ACHN (cell line): ENCODE results near the gene FCN2.

Experiments used
- DNase-seq: peaks from one replicate; pipeline ENCODE4 v3.0.0-alpha.2; 2015
- in situ Hi-C: cut with HindIII; loops from 2 replicates; pipeline ENCODE4 v1.10.0; 2017; ENCODE audit warnings: low sequenced_read_pairs, low pct_ligation_motif_present, low pct_unique_long_range_greater_than_20kb

FCN2 gene

DNA sequence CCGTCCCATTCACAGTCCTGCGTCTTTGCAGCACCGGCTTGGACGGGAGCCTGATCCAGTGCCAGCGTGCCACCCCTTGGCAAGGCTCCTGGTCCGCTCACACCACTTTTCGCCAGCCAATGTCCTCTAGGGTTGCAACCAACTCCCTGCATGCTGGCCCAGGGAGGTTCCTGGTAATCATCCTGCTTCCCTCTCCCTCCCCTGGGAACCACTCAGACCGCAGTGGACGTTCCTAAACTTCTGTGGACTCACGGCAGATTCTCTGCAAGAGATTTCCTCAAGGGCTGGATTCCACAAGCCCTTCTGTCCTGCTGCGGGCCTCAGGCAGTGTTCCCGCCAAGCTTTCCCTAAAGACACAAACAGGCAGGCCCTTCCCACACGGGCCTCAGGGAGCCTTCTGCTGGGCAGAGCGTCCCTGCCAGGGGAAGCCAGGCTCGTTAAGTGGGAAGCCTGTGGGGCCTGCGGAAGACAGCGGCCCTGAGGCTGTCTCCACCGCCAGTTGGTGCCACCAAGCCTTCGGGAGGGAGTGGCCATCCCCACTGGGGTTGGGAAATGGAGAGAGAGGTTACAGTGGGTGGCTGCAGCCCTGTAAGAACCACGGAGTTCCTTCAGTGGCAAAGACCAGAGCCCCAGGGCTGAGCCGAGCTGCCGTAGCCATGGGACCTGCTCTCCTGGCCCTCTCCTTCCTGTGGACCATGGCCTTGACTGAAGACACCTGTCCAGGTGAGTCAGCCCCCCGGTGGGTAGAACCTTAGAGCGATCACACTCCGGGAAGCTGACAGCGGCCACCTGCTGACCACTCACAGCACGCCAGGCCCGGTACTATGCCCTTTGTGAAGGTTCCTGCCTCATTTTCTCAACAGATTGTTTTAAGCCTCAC lies 16.4 kb upstream of the FCN2 start:
- DNase-seq, result no peak
- in situ Hi-C loops, result no loop called here

GRCh38 chr9:134864821-134865190 lies 15.8 kb upstream of the FCN2 start:
- in situ Hi-C loops, result no loop called here
- DNase-seq, result no peak

DNA sequence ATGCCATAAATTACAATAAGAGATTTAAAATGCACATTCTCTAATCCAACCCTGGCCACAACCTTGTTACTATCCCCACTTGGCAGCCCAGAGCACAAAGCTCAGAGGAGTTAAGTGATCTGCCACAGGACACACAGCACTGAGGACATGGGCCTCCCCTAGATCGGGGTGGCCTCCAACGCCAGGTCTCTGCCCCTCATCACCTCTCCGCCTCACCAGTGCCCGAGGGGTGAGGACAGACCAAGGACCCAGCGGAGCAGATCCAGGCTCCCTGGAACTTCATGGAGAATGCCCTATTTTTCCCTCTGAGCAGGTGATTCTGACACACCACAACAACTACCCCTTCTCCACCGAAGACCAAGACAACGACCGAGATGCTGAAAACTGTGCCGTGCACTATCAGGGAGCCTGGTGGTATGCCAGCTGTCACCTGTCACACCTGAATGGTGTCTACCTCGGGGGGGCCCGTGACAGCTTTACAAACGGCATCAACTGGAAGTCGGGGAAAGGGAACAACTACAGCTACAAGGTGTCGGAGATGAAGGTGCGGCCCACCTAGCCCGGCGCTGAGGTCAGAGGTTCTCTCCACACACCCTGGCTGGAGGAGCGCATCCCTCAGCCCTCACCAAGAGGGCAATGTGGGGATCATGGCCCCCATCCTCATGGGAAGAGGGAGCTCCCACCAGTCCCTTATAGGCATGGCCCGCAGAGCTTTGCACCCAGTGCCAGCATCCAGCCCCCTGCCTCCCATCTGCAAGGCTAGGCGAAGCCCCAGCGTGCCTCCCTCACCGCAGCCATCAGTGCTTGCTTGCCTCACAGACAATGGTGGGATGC lies 12.5 kb upstream of the FCN2 start:
- in situ Hi-C loops, result no loop called here
- no peak for DNase-seq

- in situ Hi-C loops, result no loop called here
- no peak for DNase-seq
Measured at GRCh38 chr9:134868751-134869553, 11.7 kb upstream of the FCN2 start.

- DNase-seq, result no peak
- in situ Hi-C loops, result no loop called here
Measured at GRCh38 chr9:134869554-134870300, 10.9 kb upstream of the FCN2 start.

DNA sequence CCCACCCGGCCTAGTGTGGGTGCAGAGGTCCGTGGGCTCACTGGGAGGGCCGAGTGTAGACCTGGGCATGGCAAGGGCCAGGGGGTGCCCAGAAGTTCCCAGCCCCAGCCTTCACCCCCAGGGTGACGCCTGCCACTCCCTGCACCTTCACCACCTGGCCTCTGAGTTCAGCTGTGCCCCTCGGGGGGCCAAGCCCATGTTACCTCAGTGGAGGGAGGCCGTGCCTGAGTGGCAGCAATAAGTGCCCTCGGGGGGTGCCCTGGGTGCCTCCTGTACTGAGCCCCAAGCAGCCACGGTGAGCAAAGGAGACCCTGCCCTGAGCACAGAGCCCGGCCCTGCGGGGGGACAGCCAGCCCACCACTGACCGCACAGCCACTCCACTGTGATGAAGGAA lies 10.3 kb upstream of the FCN2 start:
- DNase-seq, result no peak
- in situ Hi-C loops, result no loop called here

- in situ Hi-C loops, result no loop called here
- DNase-seq, result no peak
Measured at GRCh38 chr9:134870746-134871662, 9.6 kb upstream of the FCN2 start.

DNA sequence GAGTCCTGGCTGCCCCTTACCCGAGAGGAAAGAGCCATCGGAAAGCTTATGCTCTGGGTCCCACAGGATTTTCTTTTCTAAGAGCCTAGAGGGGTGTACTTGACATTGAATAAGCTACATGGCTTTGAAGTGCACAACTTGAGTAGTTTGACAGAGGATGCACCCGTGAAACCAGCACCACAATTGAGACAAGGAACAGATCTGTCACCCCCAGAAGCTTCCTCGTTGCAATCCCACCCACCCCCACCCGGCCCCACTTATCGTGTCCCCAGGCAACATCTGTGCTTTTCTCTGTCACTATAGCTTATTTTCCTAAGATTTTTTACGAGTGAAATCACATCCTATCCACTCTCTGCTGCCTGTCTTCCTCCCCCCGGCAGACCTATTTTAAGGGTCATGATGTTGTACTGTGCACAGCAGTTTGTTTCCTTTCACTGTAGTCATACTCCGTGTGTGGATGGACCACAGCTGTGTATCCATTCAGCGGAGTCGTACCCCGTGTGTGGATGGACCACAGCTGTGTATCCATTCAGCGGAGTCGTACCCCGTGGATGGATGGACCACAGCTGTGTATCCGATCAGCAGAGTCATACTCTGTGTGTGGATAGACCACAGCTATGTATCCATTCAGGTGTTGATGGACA lies 8.8 kb upstream of the FCN2 start:
- in situ Hi-C loops, result no loop called here
- DNase-seq, result no peak

GRCh38 chr9:134872482-134873231 lies 8.0 kb upstream of the FCN2 start:
- in situ Hi-C loops, result no loop called here

DNA sequence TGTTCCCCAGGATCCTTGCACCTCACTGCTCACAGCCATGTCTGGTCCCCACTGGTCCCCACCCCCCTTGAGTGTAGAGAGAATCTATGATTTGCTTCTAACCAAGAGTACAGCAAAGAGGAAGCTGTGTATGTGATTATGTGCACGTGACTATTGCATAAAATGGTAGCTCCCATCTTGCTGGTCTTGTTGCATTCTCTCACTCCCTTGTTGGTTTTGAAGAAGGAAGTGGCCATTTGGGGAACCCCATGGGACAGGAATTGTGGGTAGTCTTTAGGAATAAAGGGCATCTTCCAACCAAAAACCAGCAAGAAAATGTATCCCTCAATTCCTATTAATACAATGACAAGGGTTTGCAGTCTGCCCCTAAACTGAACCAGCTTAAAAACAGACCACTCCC lies 5.2 kb upstream of the FCN2 start:
- in situ Hi-C loops, result no loop called here
- DNase-seq, result no peak

More at GRCh38 chr9:134872482-134873231, 8.0 kb upstream of the FCN2 start:
- no peak for DNase-seq

DNA sequence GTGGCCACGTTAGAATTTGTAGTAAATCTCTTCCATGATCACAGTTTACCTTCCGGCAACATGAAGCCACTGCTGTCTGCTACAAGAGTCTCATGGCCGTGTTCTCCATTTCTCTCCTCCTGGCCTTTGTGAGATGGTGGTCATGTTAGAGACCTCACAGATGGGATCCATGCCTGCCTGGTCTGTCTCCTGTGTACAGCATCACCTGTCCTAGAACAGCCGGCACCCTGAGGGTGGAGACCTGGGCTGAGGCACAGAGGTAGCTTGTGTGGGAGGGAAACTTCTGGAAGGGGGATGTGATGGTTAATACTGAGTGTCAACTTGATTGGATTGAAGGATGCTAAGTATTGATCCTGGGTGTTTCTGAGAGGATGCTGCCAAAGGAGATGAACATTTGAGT lies 3.1 kb upstream of the FCN2 start:
- no peak for DNase-seq
- in situ Hi-C loops, result no loop called here

DNA sequence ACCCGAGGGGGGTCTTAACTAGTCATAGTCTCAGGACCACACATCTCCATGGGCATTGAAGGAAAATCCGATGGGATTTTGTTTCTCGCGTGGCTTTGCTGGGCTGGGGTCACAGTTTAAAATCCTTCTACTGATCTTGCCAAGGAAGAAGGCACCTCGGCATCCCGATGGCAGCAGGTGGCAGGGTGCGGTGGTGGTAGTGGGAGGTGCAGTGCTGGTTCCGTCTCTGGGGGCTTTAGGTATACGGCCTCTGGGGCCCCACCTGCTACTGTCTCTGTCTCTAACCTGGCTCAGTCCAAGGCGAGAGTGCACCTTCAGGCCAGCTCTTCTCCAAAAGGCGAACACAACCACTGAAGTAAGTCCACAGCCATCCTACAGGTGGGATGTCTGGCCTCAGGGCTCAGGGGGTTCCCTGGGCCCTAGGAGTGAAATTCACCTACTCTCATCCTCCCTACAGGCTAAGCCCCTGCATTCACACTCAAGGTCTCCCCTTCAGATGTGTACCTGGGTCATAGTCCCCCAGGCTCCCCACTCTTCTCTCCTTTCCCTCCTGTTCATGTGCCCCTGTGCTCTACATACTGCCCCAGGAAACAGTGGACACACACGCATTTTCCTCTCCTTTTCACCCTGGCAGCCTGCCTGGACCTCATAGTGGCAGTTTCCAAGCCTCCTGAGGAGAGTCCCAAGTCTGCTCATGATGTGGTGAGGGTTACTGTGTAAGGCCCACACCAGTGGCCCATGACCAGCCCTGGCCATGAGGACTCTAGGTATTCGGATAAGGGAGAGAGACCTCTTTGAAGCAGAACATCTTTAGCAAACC lies 736 bp upstream of the FCN2 start:
- in situ Hi-C loops, result no loop called here
- no peak for DNase-seq

DNA sequence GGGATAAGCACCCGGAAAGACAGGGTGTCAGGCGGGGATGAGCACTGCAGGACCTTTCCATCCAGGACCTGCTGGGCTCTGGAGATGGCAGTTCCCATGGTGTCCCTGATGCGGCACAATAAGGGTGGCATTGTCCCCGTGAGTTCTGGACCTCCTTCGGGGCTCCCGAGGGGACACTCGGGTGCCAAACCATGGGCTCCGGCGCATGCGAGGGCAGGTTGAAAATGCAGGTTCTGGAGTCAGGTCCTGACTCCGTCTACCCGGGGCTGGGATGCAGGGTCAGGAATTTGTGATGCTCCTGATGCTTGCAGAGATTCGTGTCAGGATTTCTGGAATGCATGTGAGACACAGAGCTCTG lies 682 bp downstream of the FCN2 start:
- in situ Hi-C loops, result no loop called here
- no peak for DNase-seq

- no peak for DNase-seq
- in situ Hi-C loops, result no loop called here
Measured at GRCh38 chr9:134882204-134882785, 1.7 kb downstream of the FCN2 start.

DNA sequence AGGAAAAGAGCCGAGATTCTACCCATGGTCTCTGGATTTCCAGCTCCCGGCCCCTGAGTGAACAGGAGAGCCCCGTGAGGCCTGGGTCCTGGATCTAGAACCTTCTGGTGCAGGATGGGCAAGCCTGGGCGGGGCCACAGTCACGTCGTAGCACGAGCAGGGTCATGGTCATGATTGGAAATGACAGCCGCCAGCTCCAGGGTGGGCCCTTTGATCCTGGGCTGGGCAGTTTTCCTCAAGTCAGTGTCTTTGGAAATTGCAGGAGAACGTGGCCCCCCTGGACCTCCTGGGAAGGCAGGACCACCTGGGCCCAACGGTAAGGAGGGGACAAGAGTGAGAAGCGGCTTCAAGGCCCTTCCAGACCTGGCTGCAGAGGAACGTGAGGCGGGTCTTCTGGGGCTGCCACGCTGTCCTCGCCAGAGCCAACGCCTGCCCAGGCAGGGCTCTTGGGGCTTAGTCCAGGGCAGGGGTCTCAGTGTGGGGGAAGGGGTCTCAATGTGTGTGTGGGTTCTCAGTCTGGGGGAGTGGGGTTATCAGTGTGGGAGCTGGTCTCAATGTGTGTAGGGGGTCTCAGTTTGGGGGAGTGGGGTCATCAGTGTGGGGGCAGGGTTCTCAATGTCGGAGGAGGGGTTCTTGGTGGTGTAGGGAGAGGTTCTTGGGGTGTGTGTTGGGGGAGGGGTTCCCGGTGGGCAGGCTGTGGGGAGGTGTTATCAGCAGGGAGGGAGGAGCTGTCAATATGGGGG lies 2.6 kb downstream of the FCN2 start:
- in situ Hi-C loops, result no loop called here

More for the DNA sequence above, 2.6 kb downstream of the FCN2 start:
- DNase-seq, result no peak
